A673 (cell line): ENCODE data around the gene ETV6. TPM values are rescaled to one million over a fixed set of nuclear protein-coding genes. Genes with fewer than 3 reads are reported as not detected.

Source experiments
- BruUV-seq: library from RNA; stranded (reverse); fragments of 400-500 nt; replicated peaks from 2 replicates; lab custom pipeline; 2021; lab: Mats Ljungman, UMichigan
- CTCF ChIA-PET: fragments of 300-600 bp; sonication (Branson Sonifier 250); formaldehyde crosslinking; loops from one replicate; lab custom pipeline; 2022; ENCODE audit warnings: antibody characterized with exemption; lab: Charles Lee
- POLR2A ChIA-PET: fragments of 300-600 bp; sonication (Branson Sonifier 250); formaldehyde crosslinking; loops from one replicate; lab custom pipeline; 2022; ENCODE audit warnings: antibody characterized with exemption; ENCODE audit not compliant: low non-redundant PET; lab: Charles Lee
- DNase-seq: peaks from one replicate; pipeline ENCODE4 v3.0.0-alpha.2; 2015; ENCODE audit warnings: low spot score
- H3K27ac ChIP-seq: fragments of 200-600 bp; sonication (generic); 2 replicates; pipeline ENCODE4 v1.5.1; 2016; ENCODE audit warnings: mixed run types, low read depth, mild to moderate bottlenecking, mixed read lengths, antibody characterized with exemption, low read length; ENCODE audit not compliant: poor library complexity, severe bottlenecking
- H3K27me3 ChIP-seq: fragments of 200-600 bp; sonication (generic); replicated peaks from 2 replicates; pipeline ENCODE4 v1.6.1; 2017; ENCODE audit warnings: mixed run types, low read depth, mild to moderate bottlenecking, mixed read lengths, antibody characterized with exemption, low read length; ENCODE audit not compliant: insufficient read depth, poor library complexity
- H3K36me3 ChIP-seq: fragments of 200-600 bp; sonication (generic); 2 replicates; pipeline ENCODE4 v1.6.1; 2016; ENCODE audit warnings: mixed run types, mild to moderate bottlenecking, mixed read lengths, antibody characterized with exemption, low read length; ENCODE audit not compliant: insufficient read depth, poor library complexity, severe bottlenecking
- H3K4me1 ChIP-seq: fragments of 200-600 bp; sonication (generic); 2 replicates; pipeline ENCODE4 v1.6.1; 2017; ENCODE audit warnings: mixed run types, mild to moderate bottlenecking, mixed read lengths, antibody characterized with exemption, low read length; ENCODE audit not compliant: insufficient read depth, poor library complexity, severe bottlenecking
- H3K4me3 ChIP-seq: fragments of 200-600 bp; sonication (generic); 2 replicates; pipeline ENCODE4 v1.5.1; 2016; ENCODE audit warnings: low read depth, mixed run types, mild to moderate bottlenecking, mixed read lengths, low read length; ENCODE audit not compliant: poor library complexity, severe bottlenecking
- H3K9me3 ChIP-seq: fragments of 200-600 bp; sonication (generic); 2 replicates; pipeline ENCODE4 v1.6.1; 2016; ENCODE audit warnings: mixed run types, low read depth, mild to moderate bottlenecking, mixed read lengths, antibody characterized with exemption, low read length; ENCODE audit not compliant: poor library complexity, severe bottlenecking
- CTCF ChIP-seq: fragments of 300-800, 200-600 bp; sonication (generic); conservative IDR thresholded peaks from 2 replicates; pipeline ENCODE4 v1.5.1; 2017; ENCODE audit warnings: low read depth, mild to moderate bottlenecking, antibody characterized with exemption, low read length, moderate library complexity, mixed read lengths
- EZH2 ChIP-seq: fragments of 200-600 bp; sonication (generic); IDR thresholded peaks from 2 replicates; pipeline ENCODE4 v1.6.1; 2017; ENCODE audit warnings: borderline replicate concordance, low read depth, mild to moderate bottlenecking, mixed read lengths, antibody characterized with exemption, low read length; ENCODE audit not compliant: poor library complexity, severe bottlenecking
- intact Hi-C: fragments of 100-400 bp; cut with micrococcal nuclease; formaldehyde crosslinking; loops from one replicate; pipeline ENCODE4 v1.10.0; 2022; ENCODE audit not compliant: unreplicated experiment
- total RNA-seq: library from RNA; stranded (reverse); gene quantifications from 2 replicates; pipeline ENCODE4 v1.2.3, GENCODE V29; 2021

The ETV6 gene
- total RNA-seq, 1 experiment from 2014 or later = 32.4 TPM

- ChIA-PET CTCF (no interaction called here), POLR2A (no interaction called here)
- Histone ChIP-seq H3K9me3 (no peaks in the 10 kb centered on the region), H3K4me1 (peaks cover 45% of the 10 kb centered on the region), H3K27me3 (no peaks in the 10 kb centered on the region), H3K4me3 (no peak overlapping the region), H3K27ac (no peak overlapping the region), H3K36me3 (no peaks in the 10 kb centered on the region)
- DNase-seq = no peak
- BruUV-seq = no TSS peak
- intact Hi-C loops = loop anchor here (10.0 kb wide), 1 partner anchor 113 kb away; no protein-coding TSS in a partner anchor
- no peak for TF ChIP-seq EZH2
- TF ChIP-seq CTCF = no peak
Observed at GRCh38 chr12:11767798-11768197, 118.3 kb downstream of the ETV6 start.

GRCh38 chr12:11768233-11768965, 118.9 kb downstream of the ETV6 start:
- DNase-seq = no peak
- Histone ChIP-seq H3K4me3 (no peak overlapping the region), H3K27me3 (no peaks in the 10 kb centered on the region), H3K27ac (no peak overlapping the region), H3K9me3 (no peaks in the 10 kb centered on the region), H3K4me1 (peaks cover 41% of the 10 kb centered on the region), H3K36me3 (no peaks in the 10 kb centered on the region)
- BruUV-seq = no TSS peak
- POLR2A ChIA-PET = no interaction called here
- intact Hi-C loops = loop anchor here (10.0 kb wide), 1 partner anchor 114 kb away; no protein-coding TSS in a partner anchor
- no peak for TF ChIP-seq EZH2
- no peak for TF ChIP-seq CTCF
- CTCF ChIA-PET = no interaction called here

GRCh38 chr12:11769723-11770514, 120.4 kb downstream of the ETV6 start:
- Histone ChIP-seq H3K27ac (no peak overlapping the region), H3K4me1 (peaks cover 31% of the 10 kb centered on the region), H3K27me3 (no peaks in the 10 kb centered on the region), H3K9me3 (no peaks in the 10 kb centered on the region), H3K4me3 (no peak overlapping the region), H3K36me3 (no peaks in the 10 kb centered on the region)
- intact Hi-C loops = loop anchor here (10.0 kb wide), 1 partner anchor 115 kb away; no protein-coding TSS in a partner anchor
- no TSS peak for BruUV-seq
- POLR2A ChIA-PET = interaction anchor here (0.6 kb wide), 1 partner anchor 10 kb away, joined by 3 read pairs; no protein-coding TSS in a partner anchor
- CTCF ChIA-PET = no interaction called here
- TF ChIP-seq CTCF = no peak
- TF ChIP-seq EZH2 = no peak
- no peak for DNase-seq
